Parathyroid adenoma (tissue), 2 donors: Measurements from ENCODE around the gene C1orf198.

ENCODE experiments used
- H2AFZ ChIP-seq: fragments of 300-600 bp; sonication (generic); one replicate; pipeline ENCODE4 v1.7.0; 2017; ENCODE audit warnings: antibody characterized with exemption, mild to moderate bottlenecking
- H3K27ac ChIP-seq: fragments of 300-600 bp; sonication (generic); one replicate; pipeline ENCODE4 v1.7.0; 2017
- H3K27me3 ChIP-seq: fragments of 300-600 bp; sonication (generic); one replicate; pipeline ENCODE4 v1.7.0; 2017; ENCODE audit warnings: low read length; ENCODE audit not compliant: control insufficient read depth, insufficient read depth
- H3K36me3 ChIP-seq: fragments of 300-600 bp; sonication (generic); one replicate; pipeline ENCODE4 v1.7.0; 2017; ENCODE audit warnings: low read length; ENCODE audit not compliant: control insufficient read depth, insufficient read depth
- H3K4me1 ChIP-seq: fragments of 300-600 bp; sonication (generic); one replicate; pipeline ENCODE4 v1.7.0; 2017; ENCODE audit warnings: control low read depth
- H3K4me2 ChIP-seq: fragments of 300-600 bp; sonication (generic); one replicate; pipeline ENCODE4 v1.7.0; 2017; ENCODE audit warnings: low read length
- H3K4me3 ChIP-seq: fragments of 300-600 bp; sonication (generic); one replicate; pipeline ENCODE4 v1.7.0; 2017; ENCODE audit warnings: low read depth, low read length
- H3K79me2 ChIP-seq: fragments of 300-600 bp; sonication (generic); one replicate; pipeline ENCODE4 v1.7.0; 2017; ENCODE audit warnings: control low read depth
- H3K9ac ChIP-seq: fragments of 300-600 bp; sonication (generic); one replicate; pipeline ENCODE4 v1.7.0; 2017; ENCODE audit warnings: mild to moderate bottlenecking
- H3K9me3 ChIP-seq: fragments of 300-600 bp; sonication (generic); one replicate; pipeline ENCODE4 v1.7.0; 2017; ENCODE audit warnings: low read length; ENCODE audit not compliant: control insufficient read depth
- CTCF ChIP-seq: fragments of 300-600 bp; sonication (generic); IDR thresholded peaks from one replicate; pipeline ENCODE4 v1.7.0; 2017; ENCODE audit warnings: antibody characterized with exemption, mild to moderate bottlenecking
- donor health status: primary hyperparathyroidism.

The C1orf198 gene

GRCh38 chr1:230899841-230900251, 31.5 kb upstream of the C1orf198 start:
- H3K4me1 ChIP-seq, result no peaks in the 10 kb centered on the region
- H3K27ac ChIP-seq, result no peak overlapping the region
- H3K9me3 ChIP-seq, result no peaks in the 10 kb centered on the region
- H3K4me2 ChIP-seq, result no peak overlapping the region
- no peak overlapping the region for H3K9ac ChIP-seq
- no peak for TF ChIP-seq CTCF
- no peaks in the 10 kb centered on the region for H3K27me3 ChIP-seq
- no peaks in the 10 kb centered on the region for H3K36me3 ChIP-seq
- no peak overlapping the region for H3K4me3 ChIP-seq
- H3K79me2 ChIP-seq, result no peaks in the 10 kb centered on the region
- H2AFZ ChIP-seq, result no peak overlapping the region

GRCh38 chr1:230898748-230899147, 30.4 kb upstream of the C1orf198 start:
- TF ChIP-seq CTCF, result no peak
- Histone ChIP-seq H2AFZ (no peak overlapping the region), H3K4me3 (no peak overlapping the region), H3K9ac (no peak overlapping the region), H3K36me3 (no peaks in the 10 kb centered on the region), H3K27me3 (no peaks in the 10 kb centered on the region), H3K4me2 (no peak overlapping the region), H3K9me3 (no peaks in the 10 kb centered on the region), H3K27ac (no peak overlapping the region), H3K79me2 (no peaks in the 10 kb centered on the region), H3K4me1 (no peaks in the 10 kb centered on the region)

- Histone ChIP-seq H3K36me3 (no peaks in the 10 kb centered on the region), H3K27me3 (no peaks in the 10 kb centered on the region), H2AFZ (no peak overlapping the region), H3K9me3 (no peaks in the 10 kb centered on the region), H3K27ac (no peak overlapping the region), H3K4me2 (no peak overlapping the region), H3K4me1 (no peaks in the 10 kb centered on the region), H3K79me2 (no peaks in the 10 kb centered on the region), H3K4me3 (no peak overlapping the region), H3K9ac (no peak overlapping the region)
- no peak for TF ChIP-seq CTCF
These were observed 29.8 kb upstream of the C1orf198 start for GRCh38 chr1:230898144-230898543.

GRCh38 chr1:230896779-230897178, 28.5 kb upstream of the C1orf198 start:
- Histone ChIP-seq H3K79me2 (no peaks in the 10 kb centered on the region), H3K4me3 (no peak overlapping the region), H3K27me3 (no peaks in the 10 kb centered on the region), H3K9ac (no peak overlapping the region), H2AFZ (no peak overlapping the region), H3K9me3 (no peaks in the 10 kb centered on the region), H3K27ac (no peak overlapping the region), H3K4me2 (no peak overlapping the region), H3K36me3 (no peaks in the 10 kb centered on the region), H3K4me1 (no peaks in the 10 kb centered on the region)
- TF ChIP-seq CTCF, result no peak

- H3K9me3 ChIP-seq, result no peaks in the 10 kb centered on the region
- H3K27ac ChIP-seq, result no peak overlapping the region
- H3K27me3 ChIP-seq, result no peaks in the 10 kb centered on the region
- H3K79me2 ChIP-seq, result no peaks in the 10 kb centered on the region
- H3K4me2 ChIP-seq, result no peak overlapping the region
- no peak overlapping the region for H3K4me3 ChIP-seq
- H2AFZ ChIP-seq, result no peak overlapping the region
- no peaks in the 10 kb centered on the region for H3K4me1 ChIP-seq
- H3K9ac ChIP-seq, result no peak overlapping the region
- no peak for TF ChIP-seq CTCF
- no peaks in the 10 kb centered on the region for H3K36me3 ChIP-seq
These were observed 27.1 kb upstream of the C1orf198 start for GRCh38 chr1:230895452-230895851.
